SK-N-SH (cell line): ENCODE data around the gene MACROD2. TPM values are rescaled to one million over a fixed set of nuclear protein-coding genes. Genes with fewer than 3 reads are reported as not detected.

Source experiments
- CTCF ChIA-PET: fragments of 300-600, 350-600 bp; formaldehyde crosslinking; extraction: SDS; loops from one replicate; lab custom pipeline; 2021; lab: Yijun Ruan, JAX
- POLR2A ChIA-PET: fragments of 350-600 bp; sonication (Branson Sonifier 250); formaldehyde crosslinking; extraction: SDS; loops from one replicate; lab custom pipeline; 2020; ENCODE audit warnings: antibody characterized with exemption, inconsistent platforms; lab: Yijun Ruan, JAX
- DNase-seq: peaks from one replicate; pipeline ENCODE4 v3.0.0; 2012
- H2AFZ ChIP-seq: fragments of 200-600 bp; sonication (generic); 2 replicates; pipeline ENCODE4 v1.8.1; 2016; ENCODE audit warnings: antibody characterized with exemption, mild to moderate bottlenecking, low read depth
- H3F3A ChIP-seq: fragments of 200-600 bp; sonication (generic); replicated peaks from 2 replicates; pipeline ENCODE3; 2016; ENCODE audit warnings: antibody characterized with exemption, mild to moderate bottlenecking; ENCODE audit not compliant: insufficient read depth
- H3K27ac ChIP-seq, 2 experiments: fragments of 200-500 bp in 1 of 2; fragments of 200-600 bp in 1 of 2; sonication (Bioruptor generic) in 1 of 2; sonication (generic), shearing (Covaris generic) in 1 of 2; 2 replicates each; pipeline versions ENCODE4 v1.5.1 to v1.6.1; 2014 to 2016; ENCODE audit warnings: low read depth in 2 of 2, inconsistent platforms in 1 of 2, low read length in 1 of 2, mild to moderate bottlenecking in 1 of 2, mixed read lengths in 1 of 2
- H3K27me3 ChIP-seq: fragments of 200-600 bp; sonication (generic), shearing (Covaris generic); 2 replicates; pipeline ENCODE4 v1.6.1; 2016; ENCODE audit warnings: mixed run types; ENCODE audit not compliant: insufficient read depth
- H3K36me3 ChIP-seq, 2 experiments: fragments of 200-500 bp in 1 of 2; fragments of 200-600 bp in 1 of 2; sonication (Bioruptor generic) in 1 of 2; sonication (generic) in 1 of 2; replicated peaks in 1 of 2; 2 replicates each; pipeline versions ENCODE3 to v1.5.1; 2014 to 2016; ENCODE audit warnings: low read length in 1 of 2, mild to moderate bottlenecking in 1 of 2; ENCODE audit not compliant: insufficient read depth in 2 of 2, control insufficient read depth in 1 of 2
- H3K4me1 ChIP-seq, 2 experiments: fragments of 200-500 bp in 1 of 2; fragments of 200-600 bp in 1 of 2; sonication (Bioruptor generic) in 1 of 2; sonication (generic), shearing (Covaris generic) in 1 of 2; 2 replicates each; pipeline versions ENCODE4 v1.5.1 to v1.6.1; 2014 to 2016; ENCODE audit warnings: low read depth in 1 of 2, low read length in 1 of 2, mixed run types in 1 of 2; ENCODE audit not compliant: insufficient read depth in 2 of 2, control insufficient read depth in 1 of 2
- H3K4me2 ChIP-seq: fragments of 200-600 bp; sonication (generic), shearing (Covaris generic); 2 replicates; pipeline ENCODE4 v1.6.1; 2017; ENCODE audit warnings: mixed run types
- H3K4me3 ChIP-seq, 2 experiments: fragments of 200-500 bp in 1 of 2; fragments of 200-600 bp in 1 of 2; sonication (Bioruptor generic) in 1 of 2; sonication (generic), shearing (Covaris generic) in 1 of 2; 2 replicates each; pipeline versions ENCODE4 v1.5.1 to v1.8.1; 2014 to 2016; ENCODE audit warnings: low read depth in 2 of 2, inconsistent platforms in 1 of 2, low read length in 1 of 2, mild to moderate bottlenecking in 1 of 2, mixed read lengths in 1 of 2, moderate library complexity in 1 of 2
- H3K79me2 ChIP-seq: fragments of 200-600 bp; sonication (generic); 2 replicates; pipeline ENCODE4 v1.8.1; 2017; ENCODE audit warnings: mild to moderate bottlenecking; ENCODE audit not compliant: insufficient read depth
- H3K9ac ChIP-seq: fragments of 200-600 bp; sonication (generic); 2 replicates; pipeline ENCODE4 v1.6.1; 2017; ENCODE audit warnings: mixed run types
- H3K9me2 ChIP-seq: fragments of 200-600 bp; sonication (generic); 2 replicates; pipeline ENCODE4 v1.6.1; 2017; ENCODE audit warnings: mixed run types
- H3K9me3 ChIP-seq: fragments of 200-600 bp; sonication (generic); 2 replicates; pipeline ENCODE4 v1.6.1; 2017; ENCODE audit warnings: mixed run types, mild to moderate bottlenecking, moderate library complexity
- H4K20me1 ChIP-seq: fragments of 200-600 bp; sonication (generic); 2 replicates; pipeline ENCODE4 v1.6.1; 2017; ENCODE audit warnings: mild to moderate bottlenecking, mixed run types; ENCODE audit not compliant: insufficient read depth
- FOSL2 ChIP-seq: IDR thresholded peaks from 2 replicates; pipeline ENCODE4 v1.4.0; 2012; ENCODE audit warnings: low read depth, mild to moderate bottlenecking, moderate library complexity, borderline replicate concordance
- GATA2 ChIP-seq: sonication (generic); formaldehyde crosslinking; IDR thresholded peaks from 2 replicates; pipeline ENCODE4 v1.5.0; 2020; ENCODE audit warnings: mild to moderate bottlenecking, missing genetic modification reagents
- MXI1 ChIP-seq: IDR thresholded peaks from 2 replicates; pipeline ENCODE4 v1.6.1; 2012; ENCODE audit warnings: mild to moderate bottlenecking, low read depth, low read length, improper control_type of control experiment
- PBX3 ChIP-seq: IDR thresholded peaks from 2 replicates; pipeline ENCODE4; 2012
- RAD21 ChIP-seq: IDR thresholded peaks from 2 replicates; pipeline ENCODE4 v1.6.1; 2012; ENCODE audit warnings: mild to moderate bottlenecking, low read length
- RFX5 ChIP-seq: IDR thresholded peaks from 2 replicates; pipeline ENCODE4 v1.6.1; 2012; ENCODE audit warnings: mild to moderate bottlenecking, improper control_type of control experiment, low read length
- SIN3A ChIP-seq: IDR thresholded peaks from 2 replicates; pipeline ENCODE4 v1.6.1; 2012; ENCODE audit warnings: low read depth, mild to moderate bottlenecking, low read length, moderate library complexity, borderline replicate concordance
- TCF12 ChIP-seq: IDR thresholded peaks from 2 replicates; pipeline ENCODE4 v1.4.0; 2012
- WGBS: methylation state at CpG from one replicate; pipeline ENCODE4 v1.1.6; 2017; ENCODE audit warnings: low lambda C conversion rate; 5-methylcytosine and 5-hydroxymethylcytosine counted together
- polyA plus RNA-seq, 3 experiments: library from polyadenylated mRNA; depleted of rRNA; stranded (reverse); fragments of >200 nt; gene quantifications; 2 replicates each; pipeline ENCODE4 v1.2.3, GENCODE V29; 2012
- TF ChIP-seq, protein P1 (sequence below): IDR thresholded peaks from 2 replicates; pipeline ENCODE4 v1.4.0; 2012; ENCODE audit warnings: low read depth, borderline replicate concordance
- TF ChIP-seq, protein P2 (sequence below): IDR thresholded peaks from 2 replicates; pipeline ENCODE4 v1.4.0; 2012; ENCODE audit warnings: low read depth
- TF ChIP-seq, protein P3 (sequence below): fragments of 200-600 bp; sonication (generic); IDR thresholded peaks from 2 replicates; pipeline ENCODE4 v1.6.1; 2017; ENCODE audit warnings: antibody characterized with exemption, mild to moderate bottlenecking, moderate library complexity

MACROD2 gene
- polyA plus RNA-seq, 1 of the 3 experiments (the other 2 are of a cell fraction): 0.33 TPM

- TF ChIP-seq, protein P1, sequence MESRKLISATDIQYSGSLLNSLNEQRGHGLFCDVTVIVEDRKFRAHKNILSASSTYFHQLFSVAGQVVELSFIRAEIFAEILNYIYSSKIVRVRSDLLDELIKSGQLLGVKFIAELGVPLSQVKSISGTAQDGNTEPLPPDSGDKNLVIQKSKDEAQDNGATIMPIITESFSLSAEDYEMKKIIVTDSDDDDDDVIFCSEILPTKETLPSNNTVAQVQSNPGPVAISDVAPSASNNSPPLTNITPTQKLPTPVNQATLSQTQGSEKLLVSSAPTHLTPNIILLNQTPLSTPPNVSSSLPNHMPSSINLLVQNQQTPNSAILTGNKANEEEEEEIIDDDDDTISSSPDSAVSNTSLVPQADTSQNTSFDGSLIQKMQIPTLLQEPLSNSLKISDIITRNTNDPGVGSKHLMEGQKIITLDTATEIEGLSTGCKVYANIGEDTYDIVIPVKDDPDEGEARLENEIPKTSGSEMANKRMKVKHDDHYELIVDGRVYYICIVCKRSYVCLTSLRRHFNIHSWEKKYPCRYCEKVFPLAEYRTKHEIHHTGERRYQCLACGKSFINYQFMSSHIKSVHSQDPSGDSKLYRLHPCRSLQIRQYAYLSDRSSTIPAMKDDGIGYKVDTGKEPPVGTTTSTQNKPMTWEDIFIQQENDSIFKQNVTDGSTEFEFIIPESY: no peak
- TF ChIP-seq PBX3: no peak
- TF ChIP-seq, protein P2, sequence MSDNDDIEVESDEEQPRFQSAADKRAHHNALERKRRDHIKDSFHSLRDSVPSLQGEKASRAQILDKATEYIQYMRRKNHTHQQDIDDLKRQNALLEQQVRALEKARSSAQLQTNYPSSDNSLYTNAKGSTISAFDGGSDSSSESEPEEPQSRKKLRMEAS: no peak
- no peak for TF ChIP-seq RFX5
- TF ChIP-seq SIN3A: no peak
- TF ChIP-seq FOSL2: no peak
Observed at GRCh38 chr20:14559612-14560011, 564.3 kb downstream of the MACROD2 start (continued).

GRCh38 chr20:14561741-14562221 lies 566.5 kb downstream of the MACROD2 start:
- ChIA-PET CTCF (interaction anchor here (0.9 to 1.0 kb wide), 2 partner anchors 9 to 224 kb away, joined by 3 read pairs; partner anchors contain the start of gene FLRT3), POLR2A (no interaction called here)
- Histone ChIP-seq H3K9me3 (no peaks in the 10 kb centered on the region), H3K9ac (no peak overlapping the region), H2AFZ (no peak overlapping the region), H4K20me1 (no peaks in the 10 kb centered on the region), H3K79me2 (no peaks in the 10 kb centered on the region; the same call in 1 of the 2 replicates), H3K4me3 (no peak overlapping the region), H3F3A (no peaks in the 10 kb centered on the region), H3K4me1 (no peaks in the 10 kb centered on the region), H3K27ac (no peak overlapping the region), H3K9me2 (no peaks in the 10 kb centered on the region), H3K4me2 (no peak overlapping the region), H3K27me3 (no peaks in the 10 kb centered on the region), H3K36me3 (no peaks in the 10 kb centered on the region)
- TF ChIP-seq, protein P3, sequence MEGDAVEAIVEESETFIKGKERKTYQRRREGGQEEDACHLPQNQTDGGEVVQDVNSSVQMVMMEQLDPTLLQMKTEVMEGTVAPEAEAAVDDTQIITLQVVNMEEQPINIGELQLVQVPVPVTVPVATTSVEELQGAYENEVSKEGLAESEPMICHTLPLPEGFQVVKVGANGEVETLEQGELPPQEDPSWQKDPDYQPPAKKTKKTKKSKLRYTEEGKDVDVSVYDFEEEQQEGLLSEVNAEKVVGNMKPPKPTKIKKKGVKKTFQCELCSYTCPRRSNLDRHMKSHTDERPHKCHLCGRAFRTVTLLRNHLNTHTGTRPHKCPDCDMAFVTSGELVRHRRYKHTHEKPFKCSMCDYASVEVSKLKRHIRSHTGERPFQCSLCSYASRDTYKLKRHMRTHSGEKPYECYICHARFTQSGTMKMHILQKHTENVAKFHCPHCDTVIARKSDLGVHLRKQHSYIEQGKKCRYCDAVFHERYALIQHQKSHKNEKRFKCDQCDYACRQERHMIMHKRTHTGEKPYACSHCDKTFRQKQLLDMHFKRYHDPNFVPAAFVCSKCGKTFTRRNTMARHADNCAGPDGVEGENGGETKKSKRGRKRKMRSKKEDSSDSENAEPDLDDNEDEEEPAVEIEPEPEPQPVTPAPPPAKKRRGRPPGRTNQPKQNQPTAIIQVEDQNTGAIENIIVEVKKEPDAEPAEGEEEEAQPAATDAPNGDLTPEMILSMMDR: no peak
- TF ChIP-seq GATA2 (CRISPR knock-in tag) (no peak), SIN3A (no peak), FOSL2 (no peak), RFX5 (no peak), MXI1 (no peak), TCF12 (no peak), RAD21 (no peak), PBX3 (no peak)
- TF ChIP-seq, protein P2: no peak
- no peak for DNase-seq
- WGBS: 73% methylated on average over 6 of the region's 6 CpGs
